GM12874 (cell line): ENCODE results near the gene MED14.

ENCODE experiments used
- TF ChIP-seq, protein P1 (sequence below): IDR thresholded peaks from 2 replicates; pipeline ENCODE4 v1.5.1; 2011; ENCODE audit warnings: low read depth, mild to moderate bottlenecking, control low read depth, low read length, moderate library complexity; ENCODE audit not compliant: insufficient read depth

MED14 gene

DNA sequence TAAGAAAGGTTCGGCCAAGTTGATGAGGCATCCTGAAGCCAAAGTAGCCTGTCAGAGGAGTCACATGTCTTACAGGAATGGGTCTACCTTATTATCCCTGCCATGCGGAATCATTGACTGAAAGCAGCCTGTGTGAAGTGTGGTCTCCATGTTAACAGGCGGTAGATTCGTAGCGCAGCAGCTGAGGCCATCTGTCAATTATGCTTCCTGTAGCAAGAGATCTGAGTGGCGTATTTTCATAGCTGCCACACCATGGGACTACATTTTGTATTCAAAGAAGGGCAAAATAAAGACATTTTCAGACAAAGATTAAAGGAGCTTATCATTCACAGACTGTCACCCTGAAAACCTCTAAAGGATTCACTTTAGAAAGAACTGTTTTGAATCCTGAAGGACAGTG lies 11.2 kb upstream of the MED14 start:
- TF ChIP-seq, protein P1, sequence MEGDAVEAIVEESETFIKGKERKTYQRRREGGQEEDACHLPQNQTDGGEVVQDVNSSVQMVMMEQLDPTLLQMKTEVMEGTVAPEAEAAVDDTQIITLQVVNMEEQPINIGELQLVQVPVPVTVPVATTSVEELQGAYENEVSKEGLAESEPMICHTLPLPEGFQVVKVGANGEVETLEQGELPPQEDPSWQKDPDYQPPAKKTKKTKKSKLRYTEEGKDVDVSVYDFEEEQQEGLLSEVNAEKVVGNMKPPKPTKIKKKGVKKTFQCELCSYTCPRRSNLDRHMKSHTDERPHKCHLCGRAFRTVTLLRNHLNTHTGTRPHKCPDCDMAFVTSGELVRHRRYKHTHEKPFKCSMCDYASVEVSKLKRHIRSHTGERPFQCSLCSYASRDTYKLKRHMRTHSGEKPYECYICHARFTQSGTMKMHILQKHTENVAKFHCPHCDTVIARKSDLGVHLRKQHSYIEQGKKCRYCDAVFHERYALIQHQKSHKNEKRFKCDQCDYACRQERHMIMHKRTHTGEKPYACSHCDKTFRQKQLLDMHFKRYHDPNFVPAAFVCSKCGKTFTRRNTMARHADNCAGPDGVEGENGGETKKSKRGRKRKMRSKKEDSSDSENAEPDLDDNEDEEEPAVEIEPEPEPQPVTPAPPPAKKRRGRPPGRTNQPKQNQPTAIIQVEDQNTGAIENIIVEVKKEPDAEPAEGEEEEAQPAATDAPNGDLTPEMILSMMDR, result no peak

DNA sequence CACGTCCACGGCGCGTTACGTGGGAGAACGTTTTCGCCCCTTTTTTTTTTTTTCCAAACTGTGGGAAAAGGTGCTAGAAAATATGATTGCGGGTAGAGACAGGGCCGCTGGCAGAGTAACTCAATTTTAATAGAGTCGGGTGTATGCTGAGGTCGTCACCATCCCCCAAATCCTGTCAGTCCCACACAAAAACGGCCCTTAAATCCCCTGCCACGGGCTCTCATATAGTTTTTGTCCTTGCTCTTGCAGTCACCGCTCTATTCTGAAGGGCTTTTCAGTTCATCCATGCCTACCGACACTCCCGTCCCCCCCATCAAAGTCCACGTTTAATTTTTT lies 796 bp upstream of the MED14 start:
- TF ChIP-seq, protein P1, result no peak

DNA sequence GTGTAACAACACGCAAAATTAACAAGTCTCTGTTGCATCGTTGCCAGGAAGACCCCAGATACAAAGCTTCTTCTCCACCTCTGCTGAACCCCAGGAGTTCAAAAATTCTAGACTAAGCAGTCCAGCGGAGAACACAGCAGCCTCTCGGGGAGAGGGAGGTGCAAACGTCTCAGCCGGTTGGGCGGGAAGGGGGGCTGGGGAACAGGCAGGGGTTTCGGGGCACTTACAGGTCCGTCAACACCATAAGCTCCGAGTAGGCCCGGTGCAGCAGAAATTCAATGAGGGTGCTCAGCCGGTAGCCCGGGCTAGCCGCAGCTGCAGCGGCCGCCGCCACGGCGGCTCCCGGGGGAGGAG lies 394 bp downstream of the MED14 start:
- TF ChIP-seq, protein P1, result no peak

DNA sequence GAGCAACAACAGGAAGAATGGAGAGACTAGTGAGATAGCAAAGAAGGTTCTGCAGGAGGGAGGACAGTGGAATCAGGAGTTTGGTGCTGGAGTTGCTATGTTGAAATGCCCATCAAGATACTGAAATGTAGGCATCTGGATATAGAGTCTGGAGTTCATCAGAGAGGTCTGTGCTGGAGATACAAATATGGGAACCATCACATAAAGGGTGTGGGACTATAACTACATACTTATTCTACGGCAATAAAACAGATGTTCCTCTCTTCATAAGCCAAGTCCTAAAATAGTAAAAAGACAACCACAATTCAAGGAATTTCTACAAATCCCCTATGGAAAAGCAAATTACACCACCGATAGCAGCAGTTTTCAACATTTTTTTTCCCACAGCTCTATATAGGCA lies 1.6 kb downstream of the MED14 start:
- TF ChIP-seq, protein P1, result no peak

DNA sequence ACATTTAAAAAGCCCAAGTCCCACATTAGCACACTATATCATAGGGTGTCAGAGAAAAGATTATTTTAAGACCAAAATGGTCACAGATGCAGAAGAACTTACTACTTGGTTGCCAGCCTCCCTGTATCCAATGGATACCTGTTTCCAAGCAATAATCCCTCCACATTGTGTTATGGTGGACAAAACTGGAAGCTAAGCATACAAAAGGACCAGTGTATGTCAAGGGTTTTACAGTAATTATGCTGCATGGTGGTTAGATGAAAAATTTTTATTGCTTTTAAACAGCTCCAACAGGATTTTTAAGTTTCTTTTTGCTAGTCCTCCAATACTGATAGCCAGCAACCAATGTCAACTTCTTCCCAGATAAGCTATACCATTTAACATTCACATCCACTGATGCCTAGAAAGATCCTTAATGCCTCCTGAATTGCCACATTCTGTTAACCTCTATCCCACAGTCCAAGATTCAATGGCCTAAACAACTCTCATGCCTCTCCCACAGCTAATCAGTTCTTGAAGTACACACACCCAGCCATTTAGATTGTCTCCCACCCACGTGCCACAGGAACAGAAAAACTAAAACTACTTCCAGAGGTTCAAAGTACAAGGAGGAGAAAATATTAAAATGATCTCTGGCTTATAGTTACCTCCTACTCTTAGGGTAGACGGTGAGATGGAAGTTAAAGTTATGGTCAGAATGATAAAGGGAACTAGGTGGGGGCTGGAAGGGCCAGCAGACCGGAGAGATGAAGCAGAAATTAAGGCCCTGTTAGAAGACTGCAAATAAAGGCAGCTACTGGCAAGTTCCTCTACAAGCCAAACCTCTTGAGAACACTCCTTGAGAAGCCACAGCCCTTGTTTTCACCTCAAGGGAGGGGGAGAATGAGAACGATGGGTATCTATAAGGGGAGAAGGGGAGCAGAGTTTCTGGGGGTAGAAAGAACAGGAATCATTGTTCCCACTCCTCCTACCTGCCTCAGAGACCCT lies 5.5 kb downstream of the MED14 start:
- TF ChIP-seq, protein P1, result no peak

DNA sequence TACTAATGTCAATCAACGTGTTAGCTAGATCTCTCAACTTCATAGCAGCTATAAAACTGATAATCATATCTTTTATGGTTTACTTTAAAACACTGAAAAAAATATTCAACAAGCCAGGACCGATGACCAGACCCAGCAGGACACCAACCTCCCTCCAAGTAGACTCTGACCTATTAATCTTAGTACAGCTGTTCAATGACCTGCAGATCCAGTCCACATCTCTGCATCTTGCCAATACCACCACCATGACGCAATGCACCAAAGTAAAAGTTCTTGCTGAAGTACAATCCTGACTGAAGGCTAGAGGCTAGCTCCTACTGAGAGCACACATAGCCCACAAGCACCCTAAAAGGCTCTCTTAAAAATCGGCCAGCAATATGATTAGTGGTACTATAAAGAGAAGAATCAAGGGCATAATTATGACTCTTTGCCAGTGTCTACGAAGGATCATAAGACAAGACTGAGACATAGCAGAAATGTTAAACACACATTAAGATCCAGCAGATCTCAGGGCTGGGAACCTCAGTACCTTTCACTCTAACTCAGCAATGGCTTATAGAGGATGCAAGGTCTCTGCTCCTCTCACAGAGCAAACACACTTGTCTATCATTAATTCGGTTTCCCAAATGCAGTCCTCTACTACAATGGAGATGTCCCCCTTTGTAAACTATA lies 7.6 kb downstream of the MED14 start:
- TF ChIP-seq, protein P1, result no peak

DNA sequence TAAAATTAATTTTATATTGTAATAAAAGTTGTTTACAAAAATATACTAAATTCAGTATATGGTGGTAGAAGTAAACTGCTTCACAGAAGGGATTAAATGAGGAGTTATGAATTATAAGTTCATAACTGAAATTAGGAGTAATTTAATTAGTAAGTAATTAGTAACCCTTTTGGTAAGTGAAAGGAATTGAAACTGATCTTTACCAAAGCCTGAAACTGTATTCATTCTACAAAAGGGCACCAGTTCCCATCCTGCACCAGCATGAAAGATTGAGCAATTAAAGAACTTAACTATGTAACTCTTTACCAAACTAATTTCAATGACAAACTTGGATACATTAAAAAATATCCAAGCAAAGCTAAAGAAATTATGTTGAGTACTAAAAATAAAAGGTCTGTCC lies 8.2 kb downstream of the MED14 start:
- TF ChIP-seq, protein P1, result no peak
